ENCODE measurements around the gene TBC1D1.
A peak's percentile ranks its signal among the peaks of the same experiment; 100 is the strongest.

TBC1D1 gene

DNA sequence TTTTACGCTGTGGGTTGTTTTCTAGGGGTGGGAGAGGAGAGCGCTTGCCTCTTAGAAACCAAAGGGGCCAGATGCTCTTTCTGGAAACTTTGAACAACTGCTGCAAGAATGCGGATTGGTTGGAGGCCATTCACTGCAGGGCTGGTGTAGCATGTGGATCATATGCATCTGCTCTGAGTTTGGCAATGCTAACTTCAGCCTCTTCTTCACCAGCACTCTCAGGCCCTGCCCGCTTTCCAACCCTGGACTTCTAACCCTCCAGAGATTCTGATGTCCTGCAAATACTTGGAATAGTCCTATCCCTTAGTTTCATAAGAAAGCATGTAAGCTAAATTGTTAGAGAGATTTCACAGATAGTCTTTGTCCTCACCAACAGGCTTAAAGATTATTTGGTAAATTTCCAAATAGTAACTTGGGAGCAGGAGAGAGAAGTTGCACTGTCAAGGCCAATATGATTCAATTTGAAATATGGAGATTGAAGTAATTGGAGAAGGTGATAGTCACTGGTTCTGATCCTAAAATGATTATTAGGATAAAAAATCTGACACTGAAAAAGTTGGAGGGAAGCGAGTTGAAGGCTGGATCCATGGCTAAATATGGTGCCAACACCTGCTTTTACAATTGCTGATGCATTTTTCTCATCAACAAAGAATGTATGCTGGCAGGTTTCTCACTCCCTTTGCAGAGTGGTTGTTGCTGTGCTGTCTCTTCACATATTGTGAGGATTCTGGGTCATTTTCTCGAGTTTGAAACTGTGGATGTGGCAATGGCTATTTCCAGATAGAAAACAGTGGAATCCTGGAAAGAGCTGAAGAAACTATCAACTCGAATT is 279.7 kb downstream of the TBC1D1 start:
- no peak for DNase-seq

DNA sequence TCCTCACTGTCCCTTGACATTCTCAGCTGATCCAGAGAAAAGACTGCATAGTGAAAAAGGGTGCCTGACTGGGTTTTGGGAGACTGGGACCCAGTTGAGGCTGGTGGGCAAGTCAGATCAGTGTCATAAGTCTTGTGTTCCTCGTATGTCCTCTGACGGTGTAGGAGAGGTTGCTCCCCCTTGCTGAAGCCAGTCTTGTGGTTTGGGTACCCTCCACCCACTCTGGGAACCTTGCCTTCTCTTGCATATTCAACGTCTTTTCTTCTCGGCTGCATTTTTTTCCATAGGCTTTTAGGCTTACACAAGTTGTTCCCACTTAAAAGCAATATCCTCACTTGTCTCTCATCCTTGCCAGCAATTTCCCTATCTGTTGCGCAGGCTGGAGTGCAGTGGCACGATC is 281.2 kb downstream of the TBC1D1 start:
- DNase-seq = no peak

DNA sequence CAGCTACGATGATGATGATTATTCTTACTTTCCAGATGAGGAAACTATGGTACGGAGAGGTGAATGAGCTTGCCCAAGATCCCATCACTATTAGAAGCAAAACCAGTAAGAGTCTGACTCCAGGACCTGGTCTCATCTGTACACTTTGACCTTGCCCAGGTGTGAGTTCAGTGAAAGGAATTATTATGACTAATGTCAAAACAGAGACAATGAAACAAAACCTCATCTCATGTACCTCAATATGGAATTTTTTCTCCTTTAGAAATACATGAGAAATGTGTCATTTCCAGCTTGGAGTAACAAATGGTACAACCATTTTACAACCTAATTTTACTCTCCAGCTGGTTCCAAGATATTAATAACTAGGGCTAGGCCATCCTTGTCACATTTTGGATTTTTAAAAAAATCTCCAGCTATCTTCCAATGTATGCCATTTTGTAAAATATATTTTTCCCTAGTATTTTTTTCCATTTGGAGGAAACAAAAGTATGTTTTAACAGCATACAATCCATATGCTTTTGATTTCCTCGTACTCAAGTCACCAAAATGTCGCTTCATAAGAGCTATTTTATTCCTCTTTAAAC is 283.1 kb downstream of the TBC1D1 start:
- DNase-seq = no peak

DNA sequence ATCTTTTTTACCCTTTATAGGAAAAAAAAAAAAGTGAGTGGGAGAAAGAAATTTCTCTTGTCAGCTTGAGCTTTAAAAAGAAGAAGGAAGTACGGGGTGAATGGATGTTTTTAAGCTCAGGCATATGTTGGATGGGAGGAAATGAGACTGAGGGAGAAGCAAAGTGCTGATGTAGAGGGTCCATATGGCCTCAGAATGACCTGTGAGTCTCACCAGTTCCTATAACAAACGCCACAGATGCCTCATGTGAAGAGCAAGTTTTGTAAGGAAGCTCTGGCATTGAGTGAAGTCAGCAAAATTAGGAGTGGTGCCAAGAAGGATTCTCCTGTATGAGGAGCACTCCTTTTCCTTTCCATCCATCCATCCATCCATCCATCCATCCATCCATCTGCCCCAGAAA is 283.9 kb downstream of the TBC1D1 start:
- DNase-seq = no peak

DNA sequence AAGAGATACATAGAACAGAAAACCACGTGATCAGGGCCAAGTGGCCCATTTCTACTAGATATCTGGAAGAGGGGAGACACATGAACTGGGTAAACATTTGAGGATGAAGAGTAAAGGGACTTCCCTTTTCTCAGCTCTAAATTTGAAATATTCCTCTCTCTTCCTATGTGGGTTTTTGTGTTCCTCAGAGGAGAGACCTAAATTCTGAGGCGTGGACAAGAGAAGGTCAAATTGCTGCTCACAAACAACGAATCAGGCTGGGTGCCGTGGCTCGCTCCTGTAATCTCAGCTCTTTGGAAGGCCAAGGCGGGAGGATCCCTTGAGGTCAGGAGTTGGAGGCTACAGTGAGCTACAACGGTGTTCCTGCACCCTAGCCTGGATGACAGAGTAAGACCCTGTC is 285.3 kb downstream of the TBC1D1 start:
- no peak for DNase-seq

DNA sequence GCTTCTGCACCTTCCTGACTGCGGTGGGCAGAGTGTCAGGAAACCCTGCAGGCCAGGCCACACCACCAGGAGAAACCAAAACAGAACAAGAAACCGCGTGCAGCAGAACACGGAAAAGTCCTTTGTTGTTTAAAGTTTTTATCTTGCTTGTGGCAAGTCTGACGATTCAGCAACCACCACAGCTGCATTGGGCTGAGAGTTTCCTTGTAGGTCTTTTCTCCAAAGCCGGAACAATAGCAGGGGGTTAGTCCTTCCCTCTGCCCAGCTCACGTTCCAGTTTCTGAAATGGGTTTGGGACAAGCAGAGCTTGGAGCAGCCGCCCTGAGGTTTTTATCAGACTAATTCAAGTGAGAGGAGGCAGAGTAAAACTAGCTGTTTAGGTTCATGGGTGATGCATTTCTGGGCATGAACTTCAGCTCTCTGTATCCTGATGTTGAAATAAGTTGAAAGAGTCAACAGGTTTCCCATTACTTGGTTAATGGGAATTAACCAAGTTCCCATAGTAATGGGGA is 286.2 kb downstream of the TBC1D1 start:
- no peak for DNase-seq

DNA sequence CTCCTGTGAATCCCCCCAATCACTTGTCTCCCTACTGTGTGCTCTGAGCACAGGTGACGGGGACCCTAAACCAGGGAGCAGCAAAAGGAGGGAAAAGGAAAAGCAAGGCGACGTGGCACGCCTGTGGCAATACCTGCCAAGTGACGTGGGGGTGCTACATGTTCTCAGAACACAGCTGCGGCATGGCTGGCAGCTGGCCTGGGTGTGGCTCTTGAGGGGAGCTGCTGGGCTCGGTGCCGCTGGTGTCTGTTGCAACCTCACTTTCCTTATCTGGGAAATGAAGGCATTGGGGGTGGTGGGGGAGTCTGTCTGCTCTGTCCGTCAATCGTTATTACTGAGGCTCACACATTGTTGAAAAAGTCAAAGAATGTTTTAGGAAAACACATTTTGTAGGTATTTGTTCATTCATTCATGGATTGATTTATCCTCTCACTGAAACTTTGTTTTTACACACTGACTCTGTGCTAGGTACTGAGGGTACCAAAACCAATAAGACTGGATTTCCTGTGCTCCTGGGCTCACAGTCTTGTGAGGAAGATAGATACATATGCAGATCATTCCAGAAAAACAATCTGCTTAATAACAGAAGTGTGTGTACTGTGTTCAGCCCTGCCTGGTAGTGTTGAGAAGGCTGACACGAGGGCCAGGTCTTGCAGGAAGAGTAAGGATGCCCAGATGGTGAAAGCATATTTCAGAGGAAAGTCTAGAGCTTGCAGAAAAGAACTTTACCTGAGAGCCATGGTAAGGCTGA is 286.9 kb downstream of the TBC1D1 start:
- no peak for DNase-seq

DNA sequence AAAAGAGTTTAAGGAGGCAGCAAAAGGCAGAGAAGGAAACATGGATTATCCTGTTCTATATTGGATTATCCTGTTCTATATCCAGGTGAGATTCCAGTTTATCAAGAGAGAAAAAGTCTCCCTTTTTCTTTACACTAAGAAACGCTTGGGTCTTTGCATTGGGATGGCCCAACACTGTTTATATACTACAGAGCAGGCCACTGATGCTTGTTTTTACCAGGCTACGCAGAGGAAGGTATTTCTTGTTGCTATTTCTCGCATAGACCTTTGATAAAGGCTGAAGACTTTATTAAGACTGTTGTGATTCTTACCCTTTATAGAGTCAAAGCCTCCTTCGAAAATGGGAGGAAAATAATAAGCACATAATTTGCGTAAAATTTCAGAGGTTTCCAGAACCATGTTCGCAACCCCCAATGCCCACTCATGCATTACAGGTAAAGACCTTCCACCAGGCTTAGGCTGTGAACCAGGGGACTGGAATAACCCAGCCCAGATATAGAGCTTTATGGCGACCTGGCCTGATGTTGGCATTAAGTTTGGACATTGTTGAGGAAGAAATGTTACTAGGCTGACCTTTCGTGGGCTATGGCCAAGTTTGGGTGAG is 287.6 kb downstream of the TBC1D1 start:
- no peak for DNase-seq

DNA sequence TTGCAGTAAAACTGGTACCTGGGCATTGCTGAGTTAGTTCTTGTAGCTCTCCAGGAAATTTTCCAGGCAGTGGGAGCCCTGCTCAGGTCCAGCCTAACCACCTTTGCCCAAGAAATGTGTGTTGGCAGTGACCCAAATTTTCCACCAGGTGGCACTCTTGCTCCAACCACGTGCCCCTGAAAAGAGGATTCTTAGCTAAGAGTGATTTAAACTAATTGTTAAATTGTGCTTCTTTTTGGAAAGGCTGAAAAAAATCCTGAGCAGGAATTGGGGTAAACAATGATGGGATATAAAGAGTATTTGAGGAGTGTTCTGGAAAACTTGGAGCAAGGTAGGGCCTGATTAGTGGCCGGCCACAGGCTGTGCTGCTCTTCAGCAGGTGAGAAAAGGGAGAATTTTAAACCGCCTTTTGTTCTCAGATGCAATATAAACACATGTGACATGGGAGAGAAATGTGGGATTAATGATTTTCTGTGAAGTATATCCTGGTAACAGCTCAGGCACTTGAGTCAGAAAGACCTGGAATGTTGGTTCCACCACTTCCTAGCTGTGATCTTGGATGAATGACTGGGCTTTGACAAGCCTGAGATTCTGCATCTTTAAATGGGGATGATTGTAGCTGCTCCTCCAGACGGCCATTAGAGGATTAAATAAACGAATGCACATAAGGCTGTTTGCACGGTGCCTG is 288.9 kb downstream of the TBC1D1 start:
- DNase-seq = peak; percentile 74

DNA sequence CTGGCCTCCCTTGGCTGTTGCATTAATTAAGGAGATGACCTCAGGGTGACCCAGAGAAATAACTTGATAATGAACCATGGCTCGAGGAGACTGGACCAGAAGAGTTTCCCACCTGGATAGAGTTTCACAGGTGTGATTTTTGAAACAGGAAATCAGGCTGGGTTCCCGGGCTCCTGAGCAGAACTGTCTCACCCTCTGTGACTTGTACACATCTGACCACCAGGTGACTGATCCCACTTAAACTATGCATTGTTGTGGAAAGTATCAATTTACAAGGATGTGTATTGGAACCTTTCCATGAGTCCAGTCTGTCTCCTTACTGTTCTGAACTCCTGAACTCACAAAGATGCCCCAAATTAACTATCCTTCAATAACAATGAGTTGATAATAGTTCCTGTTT is 289.6 kb downstream of the TBC1D1 start:
- no peak for DNase-seq

DNA sequence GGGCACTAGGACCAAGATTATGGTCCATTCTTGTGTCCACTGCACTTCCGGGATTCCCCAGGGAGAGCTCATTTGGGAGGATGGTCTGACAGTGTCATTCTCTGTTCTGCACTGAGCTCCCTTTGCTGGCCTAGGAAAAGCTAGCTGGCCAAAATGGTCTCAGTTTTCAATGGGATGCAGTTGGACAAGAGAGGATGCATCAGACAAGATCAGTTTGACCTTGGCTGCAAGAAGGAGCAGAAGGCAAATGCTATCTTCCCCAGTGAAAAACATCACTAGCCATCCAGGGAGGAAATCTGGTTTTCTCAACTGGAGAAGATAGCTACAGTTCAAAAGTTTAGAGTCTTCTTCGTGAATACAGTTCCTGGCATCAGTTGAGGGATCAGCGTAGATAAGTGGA is 290.4 kb downstream of the TBC1D1 start:
- DNase-seq = no peak

DNA sequence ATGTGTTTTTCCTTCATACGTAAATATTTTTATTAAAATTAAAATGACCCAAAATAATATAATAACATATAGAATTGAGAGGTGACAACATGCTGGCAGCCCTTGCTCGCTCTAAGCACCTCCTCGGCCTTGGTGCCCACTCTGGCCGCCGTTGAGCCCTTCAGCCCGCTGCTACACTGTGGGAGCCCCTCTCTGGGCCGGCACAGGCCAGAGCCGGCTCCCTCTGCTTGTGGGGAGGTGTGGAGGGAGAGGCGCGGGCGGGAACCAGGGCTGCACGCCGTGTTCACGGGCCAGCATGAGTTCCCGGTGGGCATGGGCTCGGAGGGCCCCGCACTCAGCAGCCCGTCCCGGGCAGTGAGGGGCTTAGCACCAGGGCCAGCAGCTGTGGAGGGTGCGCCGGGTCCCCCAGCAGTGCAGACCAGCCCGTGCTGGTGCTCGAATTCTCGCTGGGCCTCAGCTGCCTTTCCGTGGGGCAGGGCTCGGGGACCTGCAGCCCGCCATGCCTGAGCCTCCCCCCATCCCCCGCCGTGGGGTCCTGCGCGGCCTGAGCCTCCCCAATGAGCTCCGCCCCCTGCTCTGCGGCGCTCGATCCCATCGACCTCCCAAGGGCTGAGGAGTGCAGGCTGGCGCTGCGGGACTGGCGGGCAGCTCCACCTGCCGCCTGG is 291.6 kb downstream of the TBC1D1 start:
- DNase-seq = no peak

DNA sequence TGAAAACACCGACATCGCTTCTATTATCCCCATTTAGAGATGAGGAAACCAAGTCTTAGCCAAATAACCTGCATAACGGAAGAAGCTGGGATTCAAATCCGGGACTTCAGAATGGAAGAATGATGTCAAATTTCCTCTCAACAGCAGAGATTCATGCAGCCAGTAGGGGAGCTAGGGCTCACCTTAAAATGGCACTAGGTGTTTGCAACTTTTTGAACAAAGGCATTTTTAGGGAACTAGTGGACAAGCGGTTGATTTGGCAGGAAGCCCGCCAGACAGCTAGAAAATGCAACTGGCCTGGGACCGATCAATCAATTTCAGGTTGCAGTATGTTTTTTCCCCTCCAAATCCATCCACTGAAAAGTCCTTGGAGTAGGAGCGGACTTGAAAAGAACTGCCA is 293.5 kb downstream of the TBC1D1 start:
- DNase-seq = no peak

DNA sequence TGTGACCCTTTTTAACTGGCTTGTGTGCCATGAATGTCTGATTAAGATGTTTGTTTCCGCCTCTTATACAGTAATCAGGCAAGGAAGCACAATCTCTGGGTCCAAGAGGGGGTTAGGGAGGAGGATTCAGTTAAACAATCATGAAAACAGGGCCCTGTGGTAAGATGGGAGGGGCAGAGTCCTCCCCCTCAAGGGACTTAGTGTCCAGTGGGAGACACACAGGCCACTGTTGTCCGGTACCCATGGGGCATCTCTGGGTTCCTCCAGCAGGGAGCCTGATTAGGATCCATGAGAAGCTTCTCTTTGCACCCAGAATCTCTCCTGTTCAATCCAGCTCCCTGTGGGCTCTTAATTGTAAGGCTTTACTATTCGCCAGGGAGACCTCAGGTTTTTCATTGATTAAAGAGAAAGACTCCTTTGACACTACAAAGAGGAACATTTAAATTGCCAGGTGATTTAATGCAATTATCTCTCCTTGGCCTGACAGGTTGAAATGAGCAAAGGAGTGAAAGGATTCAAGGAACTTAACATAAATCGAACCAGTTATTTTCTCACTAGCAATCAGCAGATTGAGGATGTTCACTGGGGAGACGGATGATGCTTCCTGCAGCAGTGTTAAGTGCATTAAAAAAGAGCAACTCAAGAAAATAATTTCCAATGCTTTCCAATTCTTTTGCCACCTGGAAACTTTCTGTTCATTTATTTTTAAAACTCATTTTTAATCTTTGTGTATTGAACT is 294.7 kb downstream of the TBC1D1 start:
- DNase-seq = no peak

DNA sequence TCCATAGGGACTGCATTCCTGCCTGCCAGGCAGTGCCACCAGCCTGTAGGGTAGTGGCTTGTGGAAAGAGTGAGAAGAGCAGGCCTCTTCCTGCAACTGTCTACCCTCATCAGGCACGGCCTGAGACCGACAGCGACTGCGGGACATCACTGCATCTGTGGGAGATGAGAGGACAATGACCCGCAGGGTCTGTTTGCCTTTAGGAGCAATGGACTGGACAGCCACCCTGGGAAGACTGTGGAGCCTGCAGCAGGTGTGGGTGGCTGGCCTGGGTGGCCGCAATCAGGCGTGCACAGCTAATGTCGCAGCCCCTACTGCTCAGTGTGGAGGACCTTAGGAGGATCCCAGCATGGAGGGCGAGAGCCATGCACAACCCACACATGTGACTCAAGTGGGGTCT is 297.3 kb downstream of the TBC1D1 start:
- DNase-seq = no peak

DNA sequence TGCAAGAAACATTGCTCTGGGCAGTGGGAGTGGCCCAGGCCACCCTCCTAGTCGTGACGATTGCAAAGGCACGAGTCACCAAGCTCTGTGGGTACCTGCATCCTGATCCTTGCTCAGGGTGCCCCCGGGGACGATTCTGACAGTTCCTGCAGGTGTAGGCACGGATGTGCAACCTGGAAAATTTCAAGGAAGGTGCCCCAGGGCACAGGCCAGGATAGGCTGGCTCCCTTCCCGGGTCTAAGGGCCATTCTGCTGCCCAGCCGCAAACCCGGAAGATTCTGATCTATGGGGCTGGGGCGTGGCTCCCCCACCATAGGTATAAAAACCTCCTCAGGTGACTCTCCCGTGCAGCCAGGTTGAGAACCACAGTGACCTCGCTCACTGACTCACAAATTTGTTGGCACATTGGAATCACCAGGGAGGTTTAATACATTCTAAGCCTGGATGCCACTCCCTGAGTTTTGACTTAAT is 297.8 kb downstream of the TBC1D1 start:
- DNase-seq = no peak

All from right kidney (tissue), 1 donor.